ENCODE results near the gene LGALS3BP.
A peak's percentile ranks its signal among the peaks of the same experiment; 100 is the strongest.

Gene LGALS3BP

DNA sequence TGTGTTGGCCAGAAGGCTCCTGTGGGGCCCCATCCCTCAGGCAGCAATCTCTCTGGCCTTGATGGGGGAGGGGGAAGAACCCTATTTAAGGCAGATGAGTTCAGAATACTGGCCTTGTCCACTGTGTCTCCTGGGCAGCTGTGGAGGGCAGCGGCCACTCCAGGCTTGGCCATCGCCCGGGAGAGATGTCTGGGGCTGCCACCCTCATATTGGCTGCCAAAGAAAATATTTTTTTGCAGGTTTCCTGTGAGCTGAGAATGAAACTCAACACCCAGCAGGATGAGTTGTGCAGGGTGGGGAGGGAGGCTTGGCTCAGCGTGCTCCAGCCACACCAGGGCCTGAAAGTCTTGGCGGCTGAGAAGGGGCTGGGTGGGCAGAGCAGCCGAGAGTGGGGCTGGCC is 40.1 kb downstream of the LGALS3BP start:
- no peak for DNase-seq (ENCODE audit: low spot score)

DNA sequence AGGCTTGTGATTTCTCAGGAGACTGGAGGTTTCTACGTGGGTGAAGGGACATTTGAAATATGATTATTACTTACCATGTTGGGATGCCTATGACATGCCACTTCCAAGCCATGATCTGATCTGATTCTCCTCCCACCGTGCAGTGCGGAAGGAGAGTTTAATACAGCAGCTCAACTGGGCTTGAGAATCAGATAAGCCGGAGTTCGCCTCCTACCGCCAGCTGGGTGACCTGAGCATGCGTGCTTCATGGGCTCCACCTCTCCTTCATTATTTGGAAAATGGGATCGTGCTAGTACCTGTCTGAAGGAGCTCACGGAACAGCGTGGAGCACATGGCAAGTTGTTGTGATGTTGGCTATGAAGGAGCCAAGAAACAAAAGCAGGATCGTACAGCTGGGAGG is 42.2 kb downstream of the LGALS3BP start:
- no peak for DNase-seq (ENCODE audit: low spot score)

DNA sequence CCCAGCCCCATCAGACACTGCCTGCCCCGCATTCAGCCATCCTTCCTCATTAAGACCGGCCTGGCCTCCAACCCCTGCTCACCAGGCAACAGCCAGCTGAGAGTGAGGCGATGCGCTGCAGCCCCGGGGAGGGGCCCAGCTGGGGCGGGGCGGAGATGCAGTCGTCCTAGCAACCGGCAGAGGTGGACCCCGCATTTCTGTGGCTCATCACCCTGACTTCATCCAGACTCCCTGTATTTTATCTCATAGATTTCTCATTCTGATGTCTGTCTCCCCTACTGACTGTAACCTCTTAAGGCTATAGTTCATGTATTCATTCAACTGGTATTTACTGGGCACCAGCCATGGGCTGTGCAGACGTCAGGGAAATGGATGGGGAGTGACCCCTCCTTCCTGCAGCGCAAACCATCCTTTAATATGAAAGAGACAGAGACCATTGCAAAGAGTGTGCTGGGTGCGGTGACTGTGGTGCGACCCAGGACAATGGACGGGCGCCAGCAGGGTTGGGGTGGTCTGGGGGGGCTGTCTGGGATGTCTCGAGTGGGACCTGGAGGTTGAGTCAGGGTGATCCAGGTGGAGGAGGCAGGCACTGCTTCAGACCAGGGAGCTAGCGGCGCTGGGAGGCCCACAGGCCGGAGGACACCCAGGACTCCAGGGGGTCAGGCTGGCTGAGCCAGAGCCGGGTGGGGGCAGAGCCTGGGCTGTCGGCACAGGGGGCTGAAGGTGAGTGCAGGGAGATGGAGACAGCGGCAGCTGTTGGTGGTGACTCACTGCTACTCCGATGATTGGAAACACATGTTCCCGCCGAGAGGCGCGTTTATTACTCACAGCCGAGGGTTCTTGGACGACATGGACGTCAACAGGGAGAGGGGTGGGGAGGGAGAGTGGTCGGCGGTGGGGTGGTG is 44.1 kb downstream of the LGALS3BP start:
- DNase-seq (ENCODE audit: low spot score) = peak; percentile 52

DNA sequence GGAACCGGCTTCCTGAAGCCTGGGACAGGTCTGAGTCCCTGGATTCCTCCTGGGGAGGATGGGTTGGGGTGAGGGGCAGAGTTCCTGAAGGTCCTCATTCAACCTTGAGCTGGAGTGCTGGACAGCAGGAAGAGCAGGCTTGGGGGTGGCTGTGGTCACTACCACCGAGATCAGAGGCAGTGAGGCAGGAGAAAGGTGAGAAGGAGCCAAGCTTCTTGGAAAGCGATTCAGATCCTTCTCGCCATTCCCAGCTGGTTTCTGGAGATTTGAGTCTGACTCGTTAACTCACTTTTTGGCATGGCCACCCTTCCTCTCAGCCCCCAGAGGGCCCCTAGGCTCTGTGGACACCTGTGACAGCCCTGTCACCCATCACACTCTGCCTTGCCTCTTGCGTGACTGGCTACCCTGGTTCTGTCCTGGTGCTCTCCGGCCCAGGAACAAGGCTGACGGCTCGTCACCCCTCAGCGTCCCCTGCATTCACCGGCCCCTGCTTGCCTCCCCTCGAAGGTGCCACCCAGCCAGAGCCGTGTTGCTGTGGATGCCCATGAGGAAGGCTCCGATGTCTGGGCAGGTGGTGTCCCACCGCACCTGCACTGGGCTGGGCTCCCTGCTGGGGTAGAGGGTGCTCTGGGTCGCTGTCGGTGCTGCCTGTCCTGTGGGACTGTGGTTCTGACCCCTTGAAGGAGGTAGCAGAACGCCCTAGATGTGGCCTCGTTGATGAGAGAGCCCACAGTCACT is 44.9 kb downstream of the LGALS3BP start:
- DNase-seq (ENCODE audit: low spot score) = no peak

- DNase-seq (ENCODE audit: low spot score) = peak; percentile 88
Measured at GRCh38 chr17:78933959-78934568, 45.7 kb downstream of the LGALS3BP start.

DNA sequence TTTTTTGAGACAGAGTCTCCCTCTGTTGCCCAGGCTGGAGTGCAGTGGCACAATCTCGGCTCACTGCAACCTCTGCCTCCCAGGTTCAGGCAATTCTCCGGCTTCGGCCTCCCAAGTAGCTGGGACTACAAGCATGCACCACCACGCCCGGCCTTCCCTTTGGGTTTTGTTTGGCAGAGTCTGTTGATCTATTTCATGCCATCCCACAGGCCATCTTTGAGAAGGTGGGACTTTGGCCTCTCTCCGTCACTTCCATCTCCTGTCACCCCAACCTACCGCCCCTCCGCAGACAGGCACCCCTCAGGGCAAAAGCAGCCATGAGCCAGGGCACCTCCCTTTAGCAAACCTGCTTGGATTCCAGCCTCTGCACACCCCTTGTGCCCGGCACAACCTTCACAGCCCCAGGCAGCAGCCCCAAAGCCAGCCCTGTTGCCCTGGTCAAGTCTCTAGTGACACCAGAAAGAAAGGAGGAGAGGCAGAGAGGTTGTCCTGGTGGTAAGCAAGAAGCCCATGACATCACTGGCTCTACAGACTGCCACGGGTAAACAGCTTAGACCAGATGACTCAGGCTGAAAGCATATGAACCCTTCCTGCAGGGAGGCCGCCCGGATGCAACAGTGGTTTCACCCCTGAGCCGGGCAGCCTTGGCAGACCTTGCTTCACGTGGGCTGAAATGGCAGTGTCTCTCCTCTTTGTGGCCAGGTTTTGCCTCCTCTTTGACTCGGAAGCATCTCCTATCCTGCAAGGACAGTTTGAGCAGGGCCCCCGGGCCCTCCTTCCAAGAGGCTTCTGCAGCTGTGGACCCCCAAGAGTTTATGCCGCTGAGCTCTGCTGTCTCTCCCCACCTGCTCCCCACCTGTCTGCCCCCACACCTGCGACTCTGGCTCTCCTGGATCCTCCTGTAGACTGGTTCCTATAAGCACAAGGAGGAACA is 46.4 kb downstream of the LGALS3BP start:
- peak; percentile 50 for DNase-seq (ENCODE audit: low spot score)

GRCh38 chr17:78929908-78930775 is 49.6 kb downstream of the LGALS3BP start:
- no peak for DNase-seq (ENCODE audit: low spot score)

- no peak for DNase-seq (ENCODE audit: low spot score)
Measured at GRCh38 chr17:78925662-78926555, 53.8 kb downstream of the LGALS3BP start.

DNA sequence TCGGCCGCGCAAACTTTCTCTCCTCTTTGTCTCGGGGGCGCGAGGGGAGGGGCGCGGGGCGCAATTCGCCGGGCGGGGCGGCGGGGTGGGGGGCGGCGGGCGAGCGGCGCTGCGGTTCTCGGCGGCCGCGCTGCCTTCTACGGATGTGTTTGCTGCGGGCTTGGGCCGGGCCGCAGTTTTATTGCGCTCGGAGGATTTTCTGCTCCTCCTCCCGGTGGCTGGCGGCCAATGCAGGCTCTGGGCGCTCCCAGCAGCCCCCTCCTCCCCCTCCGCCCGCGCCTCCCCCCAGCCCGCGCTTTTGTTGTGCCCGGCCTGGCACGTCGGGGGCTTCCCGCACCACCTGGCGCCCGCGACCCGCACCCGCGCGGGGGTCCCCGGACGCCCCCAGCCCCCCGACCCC is 54.5 kb downstream of the LGALS3BP start, which contains the start of gene TIMP2:
TSS of gene TIMP2 (minus strand) at position 154 of the 400 bp plus-strand sequence. CDS start 299 bp downstream, outside the sequence.
- peak; percentile 95 for DNase-seq (ENCODE audit: low spot score)

DNA sequence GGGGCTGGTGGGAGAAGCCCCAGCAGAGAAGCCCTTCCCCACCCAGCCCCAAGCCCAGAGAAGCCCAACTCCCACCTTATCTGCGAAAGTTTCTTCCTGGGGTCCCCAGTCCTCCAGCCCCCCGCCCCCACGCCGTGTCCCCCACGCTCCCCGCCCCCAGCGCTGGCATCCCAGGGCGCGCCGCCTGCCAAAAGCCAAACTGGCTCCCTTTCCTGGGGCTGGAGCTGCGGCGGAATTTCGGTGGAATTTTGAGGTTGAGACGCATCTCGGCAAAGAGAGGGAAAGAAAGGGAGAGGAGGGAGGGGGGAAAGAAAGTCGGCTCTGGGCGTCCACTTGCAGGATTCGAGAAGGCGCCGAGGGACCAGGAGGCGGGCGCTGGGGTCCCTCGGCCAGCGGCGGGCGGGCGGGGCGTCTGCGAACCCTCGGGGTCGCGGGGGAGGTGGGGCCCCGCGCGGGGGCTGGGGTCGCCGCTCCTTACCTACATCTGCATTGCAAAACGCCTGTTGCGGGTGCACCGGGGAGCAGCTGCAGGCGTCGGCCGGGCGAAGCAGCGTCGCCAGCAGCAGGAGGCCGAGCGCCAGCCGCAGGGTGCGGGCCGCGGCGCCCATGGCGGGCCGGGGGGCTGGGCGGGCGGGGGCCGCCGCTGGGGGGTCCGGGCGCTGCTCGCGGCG is 55.1 kb downstream of the LGALS3BP start:
- peak; percentile 79 for DNase-seq (ENCODE audit: low spot score)

DNA sequence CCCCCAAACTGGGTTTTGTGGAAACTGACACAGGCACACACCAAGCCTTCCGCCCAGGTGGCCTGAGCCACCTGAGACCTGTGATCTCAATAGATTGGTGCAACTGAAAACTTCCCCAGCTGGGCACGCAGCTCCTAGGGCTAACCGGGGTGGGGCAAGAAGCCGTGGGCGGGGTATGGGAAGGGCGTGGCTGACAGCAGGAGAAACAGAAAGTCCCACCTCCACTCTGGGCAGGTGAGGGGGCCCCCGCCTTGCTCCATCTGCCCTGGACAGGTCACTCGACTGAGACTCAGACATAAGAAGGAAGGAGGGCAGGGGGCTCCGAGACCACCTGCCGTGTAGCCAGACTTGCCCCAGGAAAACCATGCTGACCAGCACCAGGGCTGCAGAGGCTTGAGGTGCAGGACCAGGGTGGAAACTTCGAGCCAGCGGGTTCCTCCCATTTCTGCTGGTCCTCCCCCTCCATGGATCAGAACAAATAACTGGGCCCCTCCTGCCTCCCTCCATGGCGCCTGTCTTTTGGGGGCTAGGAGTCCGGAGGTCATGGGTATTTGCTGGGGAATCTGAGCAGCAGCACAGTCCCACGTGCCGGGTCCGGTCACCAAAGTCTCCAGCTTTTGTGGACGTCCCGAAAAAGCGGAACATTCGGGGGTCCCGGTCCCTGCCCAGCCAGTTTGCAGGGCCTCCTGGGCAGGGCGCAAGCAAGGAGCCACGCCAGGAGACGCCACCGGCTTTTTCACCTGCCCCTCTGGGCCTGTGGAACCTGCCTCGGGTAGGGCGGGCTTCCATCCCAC is 55.9 kb downstream of the LGALS3BP start:
- DNase-seq (ENCODE audit: low spot score) = peak; percentile 71

- DNase-seq (ENCODE audit: low spot score) = no peak
Measured at GRCh38 chr17:78922816-78923498, 56.8 kb downstream of the LGALS3BP start.

DNA sequence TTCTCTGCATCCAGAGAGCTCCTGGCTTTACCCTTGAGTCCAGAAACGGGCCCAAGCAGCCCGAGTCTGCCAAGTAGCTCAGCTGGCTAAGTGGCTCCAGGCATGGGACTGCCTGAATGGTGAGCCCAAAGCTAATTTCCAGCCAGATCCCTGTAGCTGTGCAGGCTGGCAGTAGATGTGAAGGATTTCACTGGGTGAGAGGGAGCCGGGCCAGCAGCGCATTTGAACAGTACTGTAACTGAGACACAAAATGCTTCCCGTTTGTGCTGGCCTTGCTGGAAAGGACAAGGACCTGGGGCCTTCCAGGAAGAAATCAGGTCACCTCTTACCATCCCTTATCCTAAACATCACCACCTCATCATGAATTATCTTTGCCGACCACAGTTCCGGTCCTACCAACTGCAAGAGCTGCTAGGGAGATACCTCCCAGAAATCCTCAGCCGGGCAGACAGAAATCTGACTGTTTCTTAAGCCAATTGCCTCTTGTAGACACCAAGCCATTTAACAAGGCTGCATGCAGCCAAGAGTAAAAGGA is 58.2 kb downstream of the LGALS3BP start:
- DNase-seq (ENCODE audit: low spot score) = no peak

All from ecto neural progenitor cell (in vitro differentiated cells).